NCI-H2227 (cell line): Measurements from ENCODE around the gene PALLD.
"Not testable (repeated sequence)": the region's sequence is repeated elsewhere in the genome, so short reads cannot be mapped to it uniquely, and the experiment has no call there.

ENCODE experiments used
- DNase-seq: peaks from one replicate; lab custom pipeline; 2025; ENCODE audit not compliant: unreplicated experiment; lab: John Stamatoyannopoulos, UW

PALLD gene

DNA sequence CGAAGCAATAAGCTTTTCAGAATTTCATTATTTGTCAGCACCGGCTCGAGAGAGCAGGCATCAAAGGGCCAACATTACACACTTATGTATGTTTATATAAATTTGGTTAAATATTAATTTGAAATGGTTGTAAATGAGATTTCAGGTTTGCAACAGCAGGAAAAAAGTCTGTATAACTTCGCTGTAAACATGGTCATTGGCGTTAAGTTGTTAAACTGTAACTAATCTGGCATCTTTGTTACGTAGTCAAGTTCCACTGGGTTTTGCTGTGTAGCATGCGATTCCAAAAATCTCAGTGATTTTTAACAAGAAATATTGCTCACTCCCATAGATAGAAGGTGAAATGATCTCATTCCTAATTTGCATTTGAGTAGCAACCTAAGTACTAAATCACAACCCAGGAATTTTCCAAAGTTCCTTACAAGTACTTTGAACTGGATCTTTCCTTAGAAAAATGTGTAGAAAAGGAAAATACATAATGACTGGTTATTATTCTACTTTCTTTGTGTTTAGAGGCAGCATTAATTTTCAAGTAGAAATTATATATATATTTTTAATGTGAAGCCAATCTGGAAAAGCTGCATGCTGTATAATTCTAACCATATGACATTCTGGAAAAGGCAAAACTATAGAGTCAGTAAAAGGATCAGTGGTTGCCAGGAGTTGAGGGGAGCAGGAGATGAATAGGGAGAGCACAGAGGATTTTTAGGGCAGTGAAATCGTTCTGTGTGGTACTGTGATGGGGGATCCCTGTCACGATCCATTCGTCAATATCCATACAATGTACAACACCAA lies 291.1 kb downstream of the PALLD start:
- DNase-seq: no peak

GRCh38 chr4:168790898-168791297 lies 294.0 kb downstream of the PALLD start:
- no peak for DNase-seq

- DNase-seq: no peak
Measured at GRCh38 chr4:168791376-168791775, 294.5 kb downstream of the PALLD start.

GRCh38 chr4:168793542-168793941 lies 296.7 kb downstream of the PALLD start:
- DNase-seq: no peak

DNA sequence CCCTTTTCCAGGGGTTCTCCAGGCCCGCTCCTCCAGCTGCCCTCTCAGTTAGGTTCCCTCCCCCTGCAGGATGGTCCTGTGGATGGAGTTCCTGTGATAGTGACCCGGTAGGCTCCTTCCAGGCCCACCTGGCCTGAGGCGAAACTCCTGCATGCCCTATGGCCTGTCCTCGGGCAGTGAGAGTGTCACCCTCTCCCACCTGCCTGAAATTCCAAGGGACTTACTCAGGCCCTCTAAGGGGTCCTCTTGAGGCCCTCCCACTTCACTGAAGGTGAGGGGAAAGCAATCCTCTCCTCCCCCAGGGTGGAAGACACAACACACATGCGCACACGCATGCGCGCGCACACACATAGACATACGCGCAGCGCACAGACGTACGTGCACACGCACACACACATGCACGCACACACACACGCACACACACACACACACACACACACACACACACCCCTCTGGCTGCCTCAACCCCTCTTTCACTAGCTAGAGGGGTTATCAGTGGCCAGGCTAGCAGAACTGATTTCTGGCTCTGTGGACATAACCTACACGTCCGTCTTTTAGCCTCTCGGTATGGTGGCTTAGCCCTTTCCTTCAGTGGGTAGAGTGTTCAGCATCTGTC lies 297.3 kb downstream of the PALLD start:
- no peak for DNase-seq

DNA sequence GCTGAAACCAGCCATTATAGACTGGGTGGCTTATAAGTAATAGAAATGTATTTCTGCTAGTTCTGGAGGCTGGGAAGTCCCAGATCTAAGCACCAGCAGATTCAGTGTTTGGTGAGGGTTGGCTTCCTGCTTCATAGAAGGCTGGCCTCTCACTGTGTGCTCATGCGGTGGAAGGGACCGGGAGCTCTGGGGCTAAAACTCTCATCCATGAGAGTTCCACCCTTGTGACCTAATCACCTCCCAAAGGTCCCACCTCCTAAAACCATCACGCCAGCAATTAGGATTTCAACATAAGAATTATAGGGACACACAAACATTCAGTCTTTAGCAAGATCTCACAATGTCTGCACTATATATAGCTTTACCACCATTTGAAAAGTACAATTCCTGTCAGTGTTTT lies 298.0 kb downstream of the PALLD start:
- DNase-seq: no peak

GRCh38 chr4:168795346-168795745 lies 298.5 kb downstream of the PALLD start:
- DNase-seq: no peak

GRCh38 chr4:168796362-168797106 lies 299.7 kb downstream of the PALLD start:
- DNase-seq: no peak

DNA sequence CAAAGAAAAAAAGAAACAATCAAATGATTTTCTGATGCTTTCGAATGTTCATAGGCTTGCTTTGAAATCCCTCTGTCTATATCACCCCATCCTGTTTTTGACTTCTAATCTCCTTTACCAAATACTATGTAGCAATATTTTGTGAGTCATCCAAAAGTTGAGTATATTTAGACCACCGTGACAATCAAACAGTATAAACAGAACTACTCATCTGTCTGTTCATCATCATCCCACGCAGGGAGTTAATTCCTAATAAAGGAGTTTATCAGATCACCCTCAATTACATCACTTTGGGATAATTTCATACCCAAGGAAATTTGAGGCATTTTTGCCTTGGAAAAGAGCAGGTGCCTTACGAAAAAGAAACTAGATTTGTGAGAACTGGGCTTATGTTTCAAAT lies 300.3 kb downstream of the PALLD start:
- DNase-seq: no peak

DNA sequence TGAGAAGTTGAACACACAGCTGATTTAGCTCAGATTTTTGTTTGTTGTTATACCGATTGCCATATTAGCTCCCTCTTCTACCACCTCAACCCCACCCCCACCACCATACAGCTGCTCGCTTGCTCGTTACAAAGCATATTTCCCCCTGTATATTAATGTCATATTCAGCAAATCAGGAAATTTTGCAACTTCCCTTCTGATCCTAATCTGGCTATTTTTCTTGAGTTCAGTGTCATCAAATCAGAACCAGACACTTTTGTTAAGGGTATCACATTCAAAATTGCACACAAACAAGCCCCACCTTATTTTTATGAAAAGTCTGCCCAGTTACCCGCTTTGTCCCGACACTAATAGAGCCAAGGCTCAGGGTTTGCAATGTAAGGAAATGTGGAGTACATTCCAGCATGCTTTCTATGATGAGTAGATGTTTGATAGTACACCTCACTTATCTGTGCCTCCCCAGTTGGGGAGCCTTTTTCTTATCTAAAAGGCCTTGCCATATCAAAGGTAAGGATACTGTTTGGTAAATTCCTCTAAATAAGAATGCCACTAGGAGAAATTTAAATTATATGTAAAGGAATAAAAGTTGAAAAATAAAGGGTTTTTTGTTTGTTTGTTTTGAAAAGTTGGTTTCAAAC lies 301.0 kb downstream of the PALLD start:
- DNase-seq: no peak

- no peak for DNase-seq
Measured at GRCh38 chr4:168800926-168801325, 304.1 kb downstream of the PALLD start.

GRCh38 chr4:168802222-168802621 lies 305.4 kb downstream of the PALLD start:
- DNase-seq: no peak

- DNase-seq: not testable (repeated sequence)
Measured at GRCh38 chr4:168803052-168803451, 306.2 kb downstream of the PALLD start.

DNA sequence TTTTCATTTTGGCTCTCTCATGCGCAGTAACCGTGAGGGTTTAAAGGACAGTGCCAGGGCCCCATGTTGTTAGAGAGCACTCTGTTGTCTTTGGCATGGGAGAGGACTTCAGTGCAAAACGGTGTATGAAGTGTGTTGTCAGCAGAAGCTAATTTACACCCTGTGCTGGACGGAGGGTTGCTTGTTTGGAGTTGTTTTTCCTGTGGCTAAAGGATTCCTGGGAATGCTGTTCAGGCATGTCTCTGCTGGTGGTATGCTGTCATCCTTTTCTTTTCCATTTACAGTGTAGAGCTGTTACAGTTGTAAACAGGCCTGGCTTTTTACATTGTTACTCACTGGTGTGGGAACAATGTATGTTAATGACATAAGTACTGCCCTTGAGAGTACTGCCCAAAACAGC lies 306.9 kb downstream of the PALLD start:
- DNase-seq: no peak

DNA sequence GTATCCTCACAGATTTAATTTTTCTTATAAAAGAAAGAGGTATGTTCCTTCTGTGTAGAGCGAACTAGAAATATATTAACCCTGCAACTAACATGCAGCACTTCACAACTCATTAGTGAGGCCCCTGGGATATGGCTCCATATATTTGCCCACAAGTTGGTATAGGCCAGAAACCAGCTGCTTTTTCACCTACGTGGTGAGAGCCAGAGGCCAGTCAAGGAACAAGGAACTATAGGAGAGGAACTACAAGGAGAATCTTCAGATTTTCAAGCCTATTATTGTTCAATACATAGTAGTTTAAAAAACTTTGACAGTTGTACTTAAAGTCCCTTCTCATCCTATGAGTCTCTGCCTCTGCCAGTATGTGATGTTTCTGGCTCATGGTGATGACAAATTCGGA lies 307.3 kb downstream of the PALLD start:
- DNase-seq: no peak

DNA sequence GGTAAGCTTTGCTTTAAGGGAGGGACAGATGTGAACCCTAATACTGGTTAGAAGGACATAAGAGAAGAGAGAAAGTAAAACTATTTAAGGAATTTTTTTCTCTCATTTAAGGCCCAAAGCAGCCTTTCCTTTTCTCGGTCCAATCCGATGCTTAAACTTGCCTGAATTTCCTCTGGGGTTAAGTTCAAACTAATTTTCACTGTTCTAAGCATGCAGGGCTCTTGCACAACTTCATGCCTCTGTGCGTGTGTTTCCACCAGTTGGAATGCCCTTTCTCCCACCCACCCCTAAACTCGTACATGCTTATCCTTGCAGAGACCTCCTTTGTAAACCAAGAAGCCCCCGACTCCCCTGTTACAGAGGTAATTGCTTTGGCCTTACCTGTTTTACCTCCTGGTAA lies 308.5 kb downstream of the PALLD start:
- DNase-seq: no peak

DNA sequence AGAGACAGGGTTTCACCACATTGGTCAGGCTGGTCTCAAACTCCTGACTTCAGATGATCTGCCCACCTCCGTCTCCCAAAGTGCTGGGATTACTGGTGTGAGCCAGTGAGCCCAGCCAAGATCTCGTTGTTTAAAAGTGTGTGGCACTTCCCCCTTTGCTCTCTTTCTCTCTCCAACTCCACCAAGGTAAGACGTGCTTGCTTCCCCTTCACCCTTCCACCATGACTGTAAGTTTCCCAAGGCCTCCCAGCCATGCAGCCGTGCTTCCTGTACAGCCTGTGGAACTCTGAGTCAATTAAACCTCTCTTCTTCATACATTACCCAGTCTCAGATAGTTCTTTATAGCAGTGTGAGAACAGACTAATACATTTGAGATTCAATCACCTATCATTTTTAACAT lies 309.4 kb downstream of the PALLD start:
- not testable (repeated sequence) for DNase-seq

DNA sequence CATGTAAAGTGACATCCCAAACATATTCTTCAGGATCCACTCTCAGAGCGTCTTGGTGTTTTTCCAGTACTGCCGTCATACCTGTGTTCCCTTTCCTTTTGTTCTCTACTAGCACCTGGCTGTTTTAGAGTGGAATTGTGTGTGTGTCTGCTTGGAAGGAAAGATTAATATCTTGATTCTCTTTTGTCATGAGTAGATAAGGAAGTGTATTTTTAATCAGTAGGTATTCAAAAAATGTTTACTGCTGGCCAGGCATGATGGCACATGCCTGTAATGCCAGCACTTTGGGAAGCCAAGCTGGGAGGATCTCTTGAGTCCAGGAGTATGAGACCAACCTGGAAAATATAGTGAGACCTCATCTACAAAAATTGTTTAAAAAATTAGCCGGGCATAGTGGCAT lies 314.4 kb downstream of the PALLD start:
- DNase-seq: no peak

DNA sequence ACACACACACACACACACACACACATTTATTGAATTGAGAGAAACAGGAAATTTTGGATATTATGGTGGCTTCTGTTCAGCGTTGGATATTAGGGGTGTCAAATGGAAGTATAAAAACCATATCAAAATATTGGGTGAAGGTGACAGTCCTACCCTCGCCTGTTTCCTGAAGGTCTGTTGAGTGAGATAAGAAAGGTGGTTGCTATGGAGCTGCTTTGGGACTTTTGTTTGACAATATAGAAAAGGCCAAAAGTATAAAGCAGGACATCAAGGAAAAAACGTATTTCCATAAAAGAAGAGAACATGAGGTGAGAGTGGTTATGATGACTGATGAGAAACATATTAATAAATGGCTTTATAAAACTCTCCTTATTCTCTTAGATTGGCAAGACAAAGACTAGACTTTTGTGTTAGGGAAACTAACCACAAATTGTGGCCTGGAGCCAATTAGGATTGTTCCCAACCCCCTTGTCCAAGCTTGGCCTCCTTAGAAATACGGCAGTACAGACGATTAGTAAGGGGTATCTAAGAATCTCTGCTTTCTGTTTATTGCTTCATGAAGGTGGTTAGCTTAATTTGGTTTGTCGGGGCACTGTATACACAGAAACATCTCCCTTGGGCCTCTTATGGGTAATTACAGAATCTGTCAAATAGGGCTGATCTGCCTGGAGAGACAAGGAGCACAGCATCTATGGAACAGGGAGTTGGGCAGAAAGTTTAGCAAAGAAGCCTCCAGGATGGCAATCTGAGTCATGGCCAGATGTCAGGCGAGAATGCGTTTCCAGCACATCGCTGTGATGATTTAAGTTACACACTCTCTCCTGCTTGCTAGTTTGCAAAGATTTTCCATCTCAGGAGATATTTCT lies 315.2 kb downstream of the PALLD start:
- DNase-seq: no peak

GRCh38 chr4:168812806-168813205 lies 316.0 kb downstream of the PALLD start:
- no peak for DNase-seq

DNA sequence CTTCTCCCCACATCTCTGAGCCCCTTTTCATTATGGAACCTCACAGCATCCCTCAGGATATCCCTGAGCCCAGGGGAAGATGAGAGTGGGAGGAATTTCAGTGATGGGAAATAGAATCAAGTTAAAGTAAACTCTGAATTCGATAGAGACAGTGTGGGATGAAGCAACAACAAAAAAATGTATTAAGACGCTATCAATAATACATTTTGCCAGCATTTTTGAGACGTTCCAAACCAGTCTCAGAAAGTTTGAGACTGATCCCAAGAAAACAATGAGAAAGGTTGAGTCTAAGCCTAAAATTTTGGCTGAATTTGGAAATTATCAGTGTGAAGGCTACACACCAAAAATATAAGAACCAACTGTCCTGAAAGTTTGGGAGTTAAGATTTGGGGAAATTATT lies 317.0 kb downstream of the PALLD start:
- DNase-seq: no peak
